Gastrocnemius medialis (tissue), 4 donors: ENCODE measurements around the gene TMOD4. TPM values are rescaled to one million over a fixed set of nuclear protein-coding genes. Genes with fewer than 3 reads are reported as not detected.

Experiments used
- ATAC-seq, 2 donors: fragments of 150-250 bp; one replicate each; pipeline ENCODE4 v1.9.1; 2016
- DNase-seq, 2 donors: peaks; one replicate each; pipeline ENCODE4 v3.0.0-alpha.2; 2019
- H3K27ac ChIP-seq, 4 donors: fragments of 200-600 bp; sonication (generic); 1 replicate in 1 of 4; 2 replicates in 3 of 4; pipeline ENCODE4 v1.5.1; 2016 to 2018; ENCODE audit warnings: mild to moderate bottlenecking in 2 of 4, moderate library complexity in 1 of 4
- H3K27me3 ChIP-seq, 3 donors: fragments of 200-600 bp; sonication (generic) in 2 of 3; 1 replicate in 1 of 3; 2 replicates in 2 of 3; pipeline versions ENCODE4 v1.5.1 to v1.6.0; 2016 to 2019; ENCODE audit warnings: mild to moderate bottlenecking in 1 of 3, moderate library complexity in 1 of 3
- H3K36me3 ChIP-seq, 2 donors: fragments of 200-600 bp; sonication (generic) in 1 of 2; one replicate each; pipeline ENCODE4 v1.5.1; 2017 to 2018
- H3K4me1 ChIP-seq, 2 donors: fragments of 200-600 bp; sonication (generic) in 1 of 2; one replicate each; pipeline ENCODE4 v1.5.1; 2016 to 2017; ENCODE audit warnings: mild to moderate bottlenecking in 2 of 2
- H3K4me3 ChIP-seq, 4 donors: fragments of 200-600 bp; sonication (generic) in 3 of 4; 1 replicate in 1 of 4; 2 replicates in 3 of 4; pipeline ENCODE4 v1.5.1; 2016 to 2019; ENCODE audit warnings: mild to moderate bottlenecking in 2 of 4
- H3K9me3 ChIP-seq, 3 donors: fragments of 200-600 bp; sonication (generic) in 2 of 3; 1 replicate in 1 of 3; 2 replicates in 2 of 3; pipeline ENCODE4 v1.5.1; 2016 to 2019
- POLR2A ChIP-seq, 2 donors: fragments of 450-650 bp; IDR thresholded peaks; one replicate each; pipeline ENCODE4 v1.6.1; 2017; ENCODE audit warnings: antibody characterized with exemption in 2 of 2, mild to moderate bottlenecking in 2 of 2, moderate library complexity in 2 of 2
- in situ Hi-C, 4 donors: fragments of 200-750 bp; cut with MboI; loops; one replicate each; pipeline versions ENCODE4 v1.15.0 to v1.8.0; 2017; ENCODE audit warnings: low sequenced_read_pairs in 4 of 4
- intact Hi-C: fragments of 100-400 bp; cut with DNase I; formaldehyde crosslinking; loops from one replicate; pipeline ENCODE4 v1.15.1; 2023; ENCODE audit warnings: low total_unique reads
- total RNA-seq, 4 donors: library from RNA; depleted of rRNA; stranded (reverse); fragments of >200 nt; gene quantifications; one replicate each; pipeline versions ENCODE4 v1.1.0 to v1.2.3, GENCODE V29; 2016
- TF ChIP-seq, protein P1 (sequence below), 5 experiments: fragments of 450-650 bp in 3 of 5; fragments of 200-600 bp in 2 of 5; sonication (generic) in 2 of 5; IDR thresholded peaks in 4 of 5; conservative IDR thresholded peaks in 1 of 5; 1 replicate in 4 of 5; 2 replicates in 1 of 5; pipeline ENCODE4 v1.5.1; 2016 to 2019; ENCODE audit warnings: antibody characterized with exemption in 5 of 5, mild to moderate bottlenecking in 3 of 5, moderate library complexity in 3 of 5

The TMOD4 gene
- total RNA-seq, 4 donors from 2014 or later: 58.3 to 315 (median 188) TPM

DNA sequence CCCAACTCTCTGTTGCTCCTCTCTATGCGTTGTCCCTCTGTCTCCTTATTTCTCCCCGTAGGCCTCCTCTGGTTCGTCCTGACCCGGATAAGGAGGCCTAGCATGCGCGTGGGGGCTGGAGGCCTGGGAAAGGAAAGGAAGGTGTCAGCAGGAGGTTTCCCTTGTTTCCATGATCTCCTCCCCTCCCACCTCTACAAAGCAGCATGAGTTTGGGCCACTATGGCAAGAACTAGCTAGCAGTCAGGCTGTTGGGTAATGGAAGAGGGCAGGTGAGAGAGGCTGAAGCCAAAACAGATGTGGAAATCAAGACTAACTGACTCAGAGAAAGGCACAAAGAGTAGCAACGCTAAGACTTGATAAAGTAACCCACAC lies 28.7 kb downstream of the TMOD4 start:
- Histone ChIP-seq H3K27ac (peak overlapping the region; percentile 95 to 99 (median 98)), H3K27me3 (no peaks in the 10 kb centered on the region), H3K4me1 (peaks cover 35 to 43% of the 10 kb centered on the region in 2 donors), H3K4me3 (peak overlapping the region; percentile 89 to 97 (median 92)), H3K36me3 (no peaks in the 10 kb centered on the region), H3K9me3 (no peaks in the 10 kb centered on the region)
- TF ChIP-seq POLR2A (IDR thresholded peaks at IDR 0.05): no peak
- TF ChIP-seq, protein P1, sequence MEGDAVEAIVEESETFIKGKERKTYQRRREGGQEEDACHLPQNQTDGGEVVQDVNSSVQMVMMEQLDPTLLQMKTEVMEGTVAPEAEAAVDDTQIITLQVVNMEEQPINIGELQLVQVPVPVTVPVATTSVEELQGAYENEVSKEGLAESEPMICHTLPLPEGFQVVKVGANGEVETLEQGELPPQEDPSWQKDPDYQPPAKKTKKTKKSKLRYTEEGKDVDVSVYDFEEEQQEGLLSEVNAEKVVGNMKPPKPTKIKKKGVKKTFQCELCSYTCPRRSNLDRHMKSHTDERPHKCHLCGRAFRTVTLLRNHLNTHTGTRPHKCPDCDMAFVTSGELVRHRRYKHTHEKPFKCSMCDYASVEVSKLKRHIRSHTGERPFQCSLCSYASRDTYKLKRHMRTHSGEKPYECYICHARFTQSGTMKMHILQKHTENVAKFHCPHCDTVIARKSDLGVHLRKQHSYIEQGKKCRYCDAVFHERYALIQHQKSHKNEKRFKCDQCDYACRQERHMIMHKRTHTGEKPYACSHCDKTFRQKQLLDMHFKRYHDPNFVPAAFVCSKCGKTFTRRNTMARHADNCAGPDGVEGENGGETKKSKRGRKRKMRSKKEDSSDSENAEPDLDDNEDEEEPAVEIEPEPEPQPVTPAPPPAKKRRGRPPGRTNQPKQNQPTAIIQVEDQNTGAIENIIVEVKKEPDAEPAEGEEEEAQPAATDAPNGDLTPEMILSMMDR (IDR thresholded peaks at IDR 0.05 in 4 of 5, conservative IDR thresholded peaks at IDR 0.05 in 1 of 5): no peak
- ATAC-seq (peak; percentile 44 to 53), DNase-seq (peak; percentile 43 to 75)
- intact Hi-C loops: loop anchor here (2.0 to 5.0 kb wide), 4 partner anchors 35 to 585 kb away; partner anchors contain the start of gene GABPB2
- in situ Hi-C loops: no loop called here

DNA sequence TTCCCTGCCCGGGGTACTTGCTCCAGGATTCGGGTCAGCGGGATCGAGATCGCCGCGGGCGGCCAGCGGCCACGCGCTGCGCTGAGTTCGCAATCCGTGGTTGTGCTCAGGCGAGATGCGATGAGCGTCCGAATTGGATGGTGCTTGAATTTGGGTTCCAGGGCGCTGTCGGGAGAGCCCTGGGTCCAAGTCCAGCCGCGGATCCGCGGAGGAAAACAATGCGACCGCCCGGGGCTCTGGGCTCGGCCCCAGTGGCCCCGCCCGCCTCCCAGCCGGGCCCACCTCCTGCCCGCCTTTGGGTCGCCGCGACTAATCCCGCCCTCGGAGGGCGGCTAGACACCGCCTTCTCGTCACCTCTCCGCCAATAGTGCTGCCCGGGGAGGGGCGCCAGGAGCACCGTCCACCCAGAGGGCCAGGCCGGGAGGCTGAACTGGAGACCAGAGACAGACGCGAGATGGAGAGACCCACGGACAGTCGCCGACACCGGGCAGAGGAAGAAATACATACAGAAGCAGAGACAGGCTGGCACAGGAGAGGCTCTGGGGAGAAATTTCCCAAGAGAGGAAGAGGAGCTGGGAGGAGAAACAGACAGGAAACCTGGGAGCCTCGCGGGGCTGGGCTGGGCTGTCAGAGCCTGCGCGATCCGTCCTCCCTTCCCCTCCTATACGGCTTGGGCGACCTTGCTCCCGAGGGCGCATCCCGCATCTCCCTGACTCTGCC lies 29.2 kb downstream of the TMOD4 start, which contains the start of gene SEMA6C:
Gene SEMA6C (minus strand): TSS at position 220 of the 720 bp plus-strand sequence. CDS start 4,010 bp downstream, outside the sequence.
- Histone ChIP-seq H3K4me3 (peak within 1 kb of the TSS; percentile 89 to 97 (median 92)), H3K9me3 (no peaks in the 10 kb centered on the region), H3K27me3 (no peaks in the 10 kb centered on the region), H3K27ac (peak within 1 kb of the TSS; percentile 95 to 99 (median 98)), H3K36me3 (no peaks in the 10 kb centered on the region), H3K4me1 (peaks cover 40 to 48% of the 10 kb centered on the region in 2 donors)
- in situ Hi-C loops: no loop called here
- TF ChIP-seq, protein P1 (IDR thresholded peaks at IDR 0.05 in 4 of 5, conservative IDR thresholded peaks at IDR 0.05 in 1 of 5): peak in 1 of 5 experiments; percentile 8
- TF ChIP-seq POLR2A (IDR thresholded peaks at IDR 0.05): peak; percentile 97 to 98
- peak; percentile 97 to 98 for DNase-seq
- peak; percentile 52 to 66 for ATAC-seq
- intact Hi-C loops: loop anchor here (1.0 to 5.0 kb wide), 5 partner anchors 19 to 584 kb away; partner anchors contain the start of genes GABPB2 and LYSMD1

- Histone ChIP-seq H3K36me3 (no peaks in the 10 kb centered on the region), H3K9me3 (no peaks in the 10 kb centered on the region), H3K4me3 (peak overlapping the region; percentile 89 to 97 (median 92)), H3K27me3 (no peaks in the 10 kb centered on the region), H3K4me1 (peaks cover 45 to 53% of the 10 kb centered on the region in 2 donors), H3K27ac (peak overlapping the region; percentile 95 to 99 (median 98))
- TF ChIP-seq, protein P1 (IDR thresholded peaks at IDR 0.05 in 4 of 5, conservative IDR thresholded peaks at IDR 0.05 in 1 of 5): no peak
- TF ChIP-seq POLR2A (IDR thresholded peaks at IDR 0.05): no peak
- DNase-seq: no peak
- intact Hi-C loops: loop anchor here (1.0 to 5.0 kb wide), 5 partner anchors 19 to 584 kb away; partner anchors contain the start of genes GABPB2 and LYSMD1
- in situ Hi-C loops: no loop called here
- ATAC-seq: peak; percentile 0 to 11
Observed at GRCh38 chr1:151146072-151146411, 29.7 kb downstream of the TMOD4 start.

- Histone ChIP-seq H3K4me1 (peaks cover 48 to 59% of the 10 kb centered on the region in 2 donors), H3K27ac (peak overlapping the region; percentile 95 to 99 (median 98)), H3K36me3 (no peaks in the 10 kb centered on the region), H3K4me3 (peak overlapping the region; percentile 89 to 97 (median 92)), H3K27me3 (no peaks in the 10 kb centered on the region), H3K9me3 (no peaks in the 10 kb centered on the region)
- TF ChIP-seq, protein P1 (IDR thresholded peaks at IDR 0.05 in 4 of 5, conservative IDR thresholded peaks at IDR 0.05 in 1 of 5): no peak
- peak in 1 of 2 donors; percentile 21 for TF ChIP-seq POLR2A (IDR thresholded peaks at IDR 0.05)
- intact Hi-C loops (loop anchor here (1.0 to 5.0 kb wide), 5 partner anchors 20 to 583 kb away; partner anchors contain the start of genes GABPB2 and LYSMD1), in situ Hi-C loops (no loop called here)
- ATAC-seq (peak; percentile 39 to 56), DNase-seq (peak; percentile 76 to 86)
Observed at GRCh38 chr1:151145304-151146071, 30.3 kb downstream of the TMOD4 start.
